NCI-H187 (cell line): ENCODE results near the gene SSX2IP.

Experiments used
- DNase-seq, 2 experiments: peaks; one replicate each; lab custom pipeline; 2025; lab: John Stamatoyannopoulos, UW

The SSX2IP gene

GRCh38 chr1:84711121-84711520, 20.9 kb upstream of the SSX2IP start:
- DNase-seq: no peak

GRCh38 chr1:84709131-84709530, 18.9 kb upstream of the SSX2IP start:
- DNase-seq: no peak

- no peak for DNase-seq
Measured at GRCh38 chr1:84708031-84708430, 17.8 kb upstream of the SSX2IP start.

- DNase-seq: no peak
Measured at GRCh38 chr1:84705513-84705912, 15.3 kb upstream of the SSX2IP start.

- DNase-seq: no peak
Measured at GRCh38 chr1:84704872-84705417, 14.7 kb upstream of the SSX2IP start.

- no peak for DNase-seq
Measured at GRCh38 chr1:84703431-84703830, 13.2 kb upstream of the SSX2IP start.

- DNase-seq: no peak
Measured at GRCh38 chr1:84702143-84702542, 11.9 kb upstream of the SSX2IP start.

- no peak for DNase-seq
Measured at GRCh38 chr1:84701376-84701775, 11.1 kb upstream of the SSX2IP start.

GRCh38 chr1:84700070-84700469, 9.8 kb upstream of the SSX2IP start:
- DNase-seq: no peak

- no peak for DNase-seq
Measured at GRCh38 chr1:84698151-84699110, 8.2 kb upstream of the SSX2IP start.

- DNase-seq: no peak
Measured at GRCh38 chr1:84693785-84694184, 3.5 kb upstream of the SSX2IP start.

- no peak for DNase-seq
Measured at GRCh38 chr1:84693005-84693404, 2.7 kb upstream of the SSX2IP start.

- no peak for DNase-seq
Measured at GRCh38 chr1:84692391-84692790, 2.1 kb upstream of the SSX2IP start.

GRCh38 chr1:84691122-84691783, 992 bp upstream of the SSX2IP start:
- no peak for DNase-seq

GRCh38 chr1:84689514-84690396, 506 bp downstream of the SSX2IP start:
- DNase-seq: no peak

GRCh38 chr1:84688463-84689061, 1.7 kb downstream of the SSX2IP start:
- DNase-seq: no peak

- DNase-seq: no peak
Measured at GRCh38 chr1:84687714-84688462, 2.4 kb downstream of the SSX2IP start.

GRCh38 chr1:84686223-84686622, 4.0 kb downstream of the SSX2IP start:
- DNase-seq: no peak

- DNase-seq: no peak
Measured at GRCh38 chr1:84683508-84683907, 6.8 kb downstream of the SSX2IP start.

GRCh38 chr1:84682047-84682446, 8.2 kb downstream of the SSX2IP start:
- DNase-seq: no peak
